ENCODE results near the gene ITPR2. TPM values are rescaled to one million over a fixed set of nuclear protein-coding genes. Genes with fewer than 3 reads are reported as not detected.

The ITPR2 gene
- total RNA-seq, 4 donors from 2014 or later, result 42.8 to 62.5 (median 52.1) TPM

DNA sequence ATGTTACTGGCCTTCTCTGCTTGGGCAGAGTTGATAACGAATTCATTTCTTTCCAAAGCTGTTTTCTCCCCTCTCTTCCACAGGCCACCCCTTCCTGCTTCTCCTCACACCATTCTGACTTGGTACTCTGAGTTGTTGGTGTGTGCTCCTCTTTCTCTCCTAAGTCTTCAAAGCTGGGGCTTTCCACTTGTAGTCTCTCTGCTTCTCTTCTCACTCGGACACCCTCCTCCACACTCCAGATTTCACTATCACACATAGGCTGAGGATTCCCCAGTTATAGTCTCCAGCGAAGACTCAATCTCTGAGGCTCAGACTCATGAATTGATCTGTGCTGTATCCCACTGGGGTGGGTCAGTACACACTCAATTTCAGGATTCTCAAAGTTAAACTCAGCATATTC is 436.6 kb downstream of the ITPR2 start:
- no peak overlapping the region for H3K4me3 ChIP-seq (ENCODE audit: low read depth, poor library complexity, severe bottlenecking)
- no peak for DNase-seq (ENCODE audit: low spot score in 2 of 2)
- TF ChIP-seq, protein P1, sequence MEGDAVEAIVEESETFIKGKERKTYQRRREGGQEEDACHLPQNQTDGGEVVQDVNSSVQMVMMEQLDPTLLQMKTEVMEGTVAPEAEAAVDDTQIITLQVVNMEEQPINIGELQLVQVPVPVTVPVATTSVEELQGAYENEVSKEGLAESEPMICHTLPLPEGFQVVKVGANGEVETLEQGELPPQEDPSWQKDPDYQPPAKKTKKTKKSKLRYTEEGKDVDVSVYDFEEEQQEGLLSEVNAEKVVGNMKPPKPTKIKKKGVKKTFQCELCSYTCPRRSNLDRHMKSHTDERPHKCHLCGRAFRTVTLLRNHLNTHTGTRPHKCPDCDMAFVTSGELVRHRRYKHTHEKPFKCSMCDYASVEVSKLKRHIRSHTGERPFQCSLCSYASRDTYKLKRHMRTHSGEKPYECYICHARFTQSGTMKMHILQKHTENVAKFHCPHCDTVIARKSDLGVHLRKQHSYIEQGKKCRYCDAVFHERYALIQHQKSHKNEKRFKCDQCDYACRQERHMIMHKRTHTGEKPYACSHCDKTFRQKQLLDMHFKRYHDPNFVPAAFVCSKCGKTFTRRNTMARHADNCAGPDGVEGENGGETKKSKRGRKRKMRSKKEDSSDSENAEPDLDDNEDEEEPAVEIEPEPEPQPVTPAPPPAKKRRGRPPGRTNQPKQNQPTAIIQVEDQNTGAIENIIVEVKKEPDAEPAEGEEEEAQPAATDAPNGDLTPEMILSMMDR (IDR thresholded peaks at IDR 0.05), result no peak
- no peak for TF ChIP-seq POLR2A (IDR thresholded peaks at IDR 0.05)
- 90 to 91% methylated on average over 3 of the region's 3 CpGs for WGBS, 2 donors
- intact Hi-C loops (cut with DNase I; ENCODE audit: low total_unique reads), result no loop called here

DNA sequence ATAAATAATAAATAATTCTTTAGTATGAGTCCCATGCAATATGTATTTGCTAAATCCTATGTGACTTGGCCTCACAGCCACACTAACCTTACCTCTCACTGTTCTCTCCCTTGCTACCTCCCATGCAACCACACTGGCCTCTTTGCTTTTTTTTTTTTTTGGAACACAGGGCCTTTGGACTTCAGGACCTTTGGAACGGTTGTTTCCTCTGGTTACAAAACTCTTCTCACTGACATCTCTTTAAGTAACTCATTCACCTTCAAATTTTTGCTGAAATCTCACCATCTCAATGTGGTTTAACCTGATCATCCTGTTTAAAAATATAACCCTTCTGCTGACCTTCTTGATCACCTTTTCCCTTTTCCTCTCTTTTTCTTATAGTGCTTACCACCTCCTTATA is 443.7 kb downstream of the ITPR2 start:
- no peak for DNase-seq (ENCODE audit: low spot score in 2 of 2)
- intact Hi-C loops (cut with DNase I; ENCODE audit: low total_unique reads), result no loop called here
- no peak overlapping the region for H3K4me3 ChIP-seq (ENCODE audit: low read depth, poor library complexity, severe bottlenecking)
- TF ChIP-seq, protein P1 (IDR thresholded peaks at IDR 0.05), result no peak
- no peak for TF ChIP-seq POLR2A (IDR thresholded peaks at IDR 0.05)
- 81 to 90% methylated on average over 1 of the region's 1 CpG for WGBS, 2 donors

DNA sequence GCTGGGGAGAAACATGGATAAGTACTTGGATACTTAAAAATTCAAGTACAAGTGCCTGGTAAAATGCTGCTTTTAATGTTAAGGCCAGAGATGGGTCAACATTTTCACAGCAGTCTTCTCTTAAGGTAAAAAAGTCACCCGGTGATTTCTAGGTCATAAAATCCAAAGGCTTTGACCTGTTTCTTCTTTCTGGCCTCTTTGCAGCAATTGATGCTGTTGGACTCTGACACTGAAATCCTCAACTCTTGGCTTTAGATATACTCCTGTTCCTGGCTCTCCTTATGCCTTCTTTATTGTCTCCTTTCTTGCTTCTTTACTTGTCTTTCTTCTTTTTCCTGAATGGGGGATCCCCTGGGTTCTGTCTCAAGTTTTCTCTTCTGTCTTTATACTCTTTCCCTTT is 448.5 kb downstream of the ITPR2 start:
- TF ChIP-seq POLR2A (IDR thresholded peaks at IDR 0.05), result no peak
- TF ChIP-seq, protein P1 (IDR thresholded peaks at IDR 0.05), result no peak
- no peak for DNase-seq (ENCODE audit: low spot score in 2 of 2)
- intact Hi-C loops (cut with DNase I; ENCODE audit: low total_unique reads), result no loop called here
- H3K4me3 ChIP-seq (ENCODE audit: low read depth, poor library complexity, severe bottlenecking), result no peak overlapping the region
- WGBS, 2 donors, result 91 to 92% methylated on average over 1 of the region's 1 CpG

DNA sequence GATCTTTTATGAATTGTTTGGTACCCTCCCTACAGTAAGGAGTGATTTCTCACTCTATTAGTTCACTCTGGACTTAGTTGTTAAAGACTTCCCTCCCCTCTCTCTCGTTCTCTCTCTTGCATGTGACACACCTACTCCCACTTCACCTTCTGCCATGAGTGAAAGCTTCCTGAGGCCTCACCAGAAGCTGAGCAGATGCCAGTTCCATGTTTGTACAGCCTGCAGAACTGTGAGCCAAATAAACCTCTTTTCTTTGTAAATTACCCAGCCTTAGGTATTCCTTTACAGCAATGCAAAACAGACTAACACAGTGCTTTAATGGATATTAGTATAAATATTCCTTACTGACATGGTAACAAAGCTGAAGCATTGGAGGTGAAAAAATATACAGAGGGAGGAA is 450.0 kb downstream of the ITPR2 start:
- DNase-seq (ENCODE audit: low spot score in 2 of 2), result no peak
- TF ChIP-seq, protein P1 (IDR thresholded peaks at IDR 0.05), result no peak
- TF ChIP-seq POLR2A (IDR thresholded peaks at IDR 0.05), result no peak
- H3K4me3 ChIP-seq (ENCODE audit: low read depth, poor library complexity, severe bottlenecking), result no peak overlapping the region
- intact Hi-C loops (cut with DNase I; ENCODE audit: low total_unique reads), result no loop called here
- WGBS, 2 donors, result 86 to 100% methylated on average over 1 of the region's 1 CpG

DNA sequence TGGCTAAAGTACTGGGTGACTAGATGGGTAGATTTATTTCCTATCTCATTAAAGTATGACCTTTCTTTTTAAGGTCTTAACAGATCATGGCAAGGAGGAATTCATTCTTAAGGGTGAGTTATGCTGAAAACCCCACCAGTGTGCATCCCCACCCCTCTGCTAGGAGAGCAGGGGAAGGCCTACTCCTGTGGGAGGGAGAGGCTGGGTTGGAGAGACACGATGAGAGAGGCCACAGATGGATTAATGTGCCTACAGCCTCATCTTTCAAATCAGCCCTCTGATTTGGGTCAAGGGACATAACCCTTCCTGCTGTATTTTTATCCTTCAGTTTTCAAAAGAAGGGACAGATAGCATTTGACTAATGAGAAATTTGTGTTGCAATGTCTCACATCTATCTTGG is 452.1 kb downstream of the ITPR2 start:
- TF ChIP-seq POLR2A (IDR thresholded peaks at IDR 0.05), result no peak
- TF ChIP-seq, protein P1 (IDR thresholded peaks at IDR 0.05), result no peak
- no peak for DNase-seq (ENCODE audit: low spot score in 2 of 2)
- no peak overlapping the region for H3K4me3 ChIP-seq (ENCODE audit: low read depth, poor library complexity, severe bottlenecking)
- intact Hi-C loops (cut with DNase I; ENCODE audit: low total_unique reads), result no loop called here
- 53 to 76% methylated on average over 1 of the region's 1 CpG for WGBS, 2 donors

DNA sequence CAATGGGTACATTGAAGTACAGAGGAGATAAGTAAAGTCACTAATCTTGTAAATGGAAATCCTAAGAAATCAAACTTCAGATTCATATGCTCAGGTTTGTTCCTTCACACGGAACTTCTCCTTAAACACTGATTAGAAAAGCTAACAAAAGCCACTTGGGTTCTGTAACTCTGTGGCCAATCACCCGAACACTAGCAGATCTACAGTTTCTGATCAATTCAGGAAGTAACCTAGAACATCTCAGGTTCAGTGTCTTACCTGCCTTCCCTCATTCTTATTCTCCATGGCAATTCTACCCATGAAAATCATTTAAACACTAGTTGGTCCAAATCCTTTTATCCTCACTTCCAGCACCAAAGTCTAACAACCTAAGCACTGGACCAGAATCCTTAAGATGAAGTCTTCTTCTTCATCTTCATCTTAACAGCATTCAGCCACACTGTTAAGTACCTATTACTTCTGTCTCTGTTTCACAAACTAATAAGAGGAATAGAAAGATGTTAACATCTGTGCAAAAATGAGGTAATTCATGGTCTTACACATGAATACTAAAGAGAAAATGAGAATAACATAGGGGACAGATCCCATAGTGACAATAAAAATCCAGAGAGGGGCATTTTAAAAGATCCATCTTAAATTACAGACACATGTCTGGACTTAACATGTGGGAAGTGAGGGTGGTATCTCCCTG is 453.1 kb downstream of the ITPR2 start:
- intact Hi-C loops (cut with DNase I; ENCODE audit: low total_unique reads), result no loop called here
- H3K4me3 ChIP-seq (ENCODE audit: low read depth, poor library complexity, severe bottlenecking), result no peak overlapping the region
- WGBS, 2 donors, result 89 to 98% methylated on average over 2 of the region's 2 CpGs
- TF ChIP-seq, protein P1 (IDR thresholded peaks at IDR 0.05), result no peak
- no peak for TF ChIP-seq POLR2A (IDR thresholded peaks at IDR 0.05)
- DNase-seq (ENCODE audit: low spot score in 2 of 2), result no peak

Data from lower leg skin (tissue), 4 donors.